H9 (cell line): ENCODE results near the gene MSI2. TPM values are rescaled to one million over a fixed set of nuclear protein-coding genes. Genes with fewer than 3 reads are reported as not detected.
A peak's percentile ranks its signal among the peaks of the same experiment; 100 is the strongest.

Experiments used
- DNase-seq: peaks from one replicate; pipeline ENCODE4 v3.0.0-alpha.2; 2017
- H2AFZ ChIP-seq: one replicate; pipeline ENCODE4 v1.6.1; 2013; ENCODE audit warnings: mild to moderate bottlenecking, low read length, control low read depth, moderate library complexity
- H2AK5ac ChIP-seq: 2 replicates; pipeline ENCODE4 v1.6.1; 2013; ENCODE audit warnings: low read length, control low read depth, mixed read lengths; ENCODE audit not compliant: insufficient read length
- H2BK120ac ChIP-seq: one replicate; pipeline ENCODE4 v1.6.1; 2013; ENCODE audit warnings: low read depth, mild to moderate bottlenecking, low read length, control low read depth, inconsistent platforms; ENCODE audit not compliant: poor library complexity, severe bottlenecking
- H2BK12ac ChIP-seq: 2 replicates; pipeline ENCODE4 v1.6.1; 2013; ENCODE audit warnings: low read length, control low read depth, mixed read lengths, low read depth; ENCODE audit not compliant: insufficient read length
- H2BK15ac ChIP-seq: 2 replicates; pipeline ENCODE4 v1.6.1; 2013; ENCODE audit warnings: low read depth, low read length, control low read depth
- H2BK20ac ChIP-seq: one replicate; pipeline ENCODE4 v1.6.1; 2013; ENCODE audit warnings: low read depth, mild to moderate bottlenecking, low read length, control low read depth, inconsistent platforms; ENCODE audit not compliant: poor library complexity, severe bottlenecking
- H2BK5ac ChIP-seq: 2 replicates; pipeline ENCODE4 v1.6.1; 2013; ENCODE audit warnings: low read length, control low read depth, mixed read lengths; ENCODE audit not compliant: insufficient read length
- H3K14ac ChIP-seq: 2 replicates; pipeline ENCODE4 v1.6.1; 2013; ENCODE audit warnings: low read length, control low read depth; ENCODE audit not compliant: insufficient read depth
- H3K18ac ChIP-seq: 2 replicates; pipeline ENCODE4 v1.6.1; 2013; ENCODE audit warnings: low read depth, mild to moderate bottlenecking, mixed read lengths, low read length, control low read depth; ENCODE audit not compliant: insufficient read length
- H3K23ac ChIP-seq: 2 replicates; pipeline ENCODE4 v1.6.1; 2013; ENCODE audit warnings: low read length, control low read depth, mixed read lengths, low read depth; ENCODE audit not compliant: insufficient read length
- H3K23me2 ChIP-seq: 2 replicates; pipeline ENCODE4 v1.6.1; 2013; ENCODE audit warnings: low read depth, mild to moderate bottlenecking, mixed read lengths, low read length, control low read depth; ENCODE audit not compliant: insufficient read length, poor library complexity, severe bottlenecking
- H3K27ac ChIP-seq: 2 replicates; pipeline ENCODE4 v1.5.1; 2013; ENCODE audit warnings: low read length, control low read depth, mixed read lengths, low read depth; ENCODE audit not compliant: insufficient read length
- H3K27me3 ChIP-seq: 2 replicates; pipeline ENCODE4 v1.6.1; 2013; ENCODE audit warnings: low read length, control low read depth, inconsistent platforms; ENCODE audit not compliant: insufficient read depth
- H3K4ac ChIP-seq: 2 replicates; pipeline ENCODE4 v1.6.1; 2013; ENCODE audit warnings: low read depth, mild to moderate bottlenecking, control low read depth, inconsistent platforms, low read length, moderate library complexity
- H3K4me1 ChIP-seq: 2 replicates; pipeline ENCODE4 v1.6.1; 2013; ENCODE audit warnings: low read length, control low read depth, inconsistent platforms; ENCODE audit not compliant: insufficient read depth
- H3K4me2 ChIP-seq: 2 replicates; pipeline ENCODE4 v1.6.1; 2013; ENCODE audit warnings: low read length, control low read depth, mixed read lengths; ENCODE audit not compliant: insufficient read length, insufficient read depth
- H3K56ac ChIP-seq: 2 replicates; pipeline ENCODE4 v1.6.1; 2013; ENCODE audit warnings: low read depth, mild to moderate bottlenecking, mixed read lengths, low read length, control low read depth; ENCODE audit not compliant: insufficient read length
- H3K79me1 ChIP-seq: 2 replicates; pipeline ENCODE4 v1.6.1; 2013; ENCODE audit warnings: low read depth, mild to moderate bottlenecking, moderate library complexity, low read length, control low read depth, inconsistent platforms; ENCODE audit not compliant: insufficient read depth, poor library complexity, severe bottlenecking
- H3K79me2 ChIP-seq: 2 replicates; pipeline ENCODE4 v1.6.1; 2013; ENCODE audit warnings: low read length, control low read depth, inconsistent platforms; ENCODE audit not compliant: insufficient read depth
- H3K9ac ChIP-seq: 2 replicates; pipeline ENCODE4 v1.6.1; 2013; ENCODE audit warnings: low read length, control low read depth, mixed read lengths; ENCODE audit not compliant: insufficient read length; ENCODE audit errors: extremely low read depth
- H3K9me3 ChIP-seq: one replicate; pipeline ENCODE4 v1.6.1; 2013; ENCODE audit warnings: low read depth, low read length, inconsistent platforms; ENCODE audit not compliant: control insufficient read depth
- H3T11ph ChIP-seq: one replicate; pipeline ENCODE4 v1.6.1; 2013; ENCODE audit warnings: mild to moderate bottlenecking, low read length, control low read depth, inconsistent platforms
- H4K20me1 ChIP-seq: one replicate; pipeline ENCODE4 v1.6.1; 2013; ENCODE audit not compliant: control insufficient read depth, insufficient read length, insufficient read depth
- H4K5ac ChIP-seq: 2 replicates; pipeline ENCODE4 v1.6.1; 2013; ENCODE audit warnings: low read depth, mild to moderate bottlenecking, mixed read lengths, low read length, control low read depth; ENCODE audit not compliant: insufficient read length
- H4K8ac ChIP-seq: replicated peaks from 2 replicates; pipeline ENCODE4 v1.6.1; 2013; ENCODE audit warnings: low read length, control low read depth, mixed read lengths, low read depth; ENCODE audit not compliant: insufficient read length
- H4K91ac ChIP-seq: 2 replicates; pipeline ENCODE4 v1.6.1; 2013; ENCODE audit warnings: low read depth, mild to moderate bottlenecking, moderate library complexity, mixed read lengths, low read length, control low read depth; ENCODE audit not compliant: insufficient read length
- H3K27ac Mint-ChIP-seq, 3 experiments: 2 replicates in 2 of 3; 3 replicates in 1 of 3; pipeline ENCODE4 v1.8.0; 2020 to 2021; ENCODE audit warnings: mixed read lengths in 3 of 3, mild to moderate bottlenecking in 1 of 3, moderate library complexity in 1 of 3
- H3K27me3 Mint-ChIP-seq: 2 replicates; pipeline ENCODE4 v1.8.0; 2021; ENCODE audit warnings: low read depth, mild to moderate bottlenecking, moderate library complexity, mixed read lengths
- H3K36me3 Mint-ChIP-seq, 3 experiments: 2 replicates in 2 of 3; 3 replicates in 1 of 3; pipeline ENCODE4 v1.8.0; 2020 to 2021; ENCODE audit warnings: low read depth in 3 of 3, mixed read lengths in 3 of 3; ENCODE audit not compliant: insufficient read depth in 1 of 3
- H3K4me1 Mint-ChIP-seq, 2 experiments: 2 replicates each; pipeline ENCODE4 v1.8.0; 2020; ENCODE audit warnings: mixed read lengths in 2 of 2
- H3K4me3 Mint-ChIP-seq, 2 experiments: 2 replicates in 1 of 2; 3 replicates in 1 of 2; pipeline ENCODE4 v1.8.0; 2020 to 2021; ENCODE audit warnings: mild to moderate bottlenecking in 2 of 2, mixed read lengths in 2 of 2, moderate library complexity in 1 of 2
- H3K9me3 Mint-ChIP-seq, 2 experiments: 2 replicates in 1 of 2; 3 replicates in 1 of 2; pipeline ENCODE4 v1.8.0; 2020; ENCODE audit warnings: mild to moderate bottlenecking in 2 of 2, mixed read lengths in 2 of 2, moderate library complexity in 1 of 2
- CTCF ChIP-seq: fragments of 200-600 bp; sonication (generic); conservative IDR thresholded peaks from 3 replicates; pipeline ENCODE4 v1.8.0; 2021; ENCODE audit warnings: antibody characterized with exemption, mild to moderate bottlenecking
- WGBS: extraction: QIAGEN DNeasy Blood & Tissue Kit; methylation state at CpG from one replicate; pipeline ENCODE4 v1.1.7; 2013; ENCODE audit warnings: missing lambda C conversion rate, low lambda C conversion rate, mixed read lengths; ENCODE audit not compliant: insufficient read length; ENCODE audit errors: extremely low coverage; 5-methylcytosine and 5-hydroxymethylcytosine counted together
- total RNA-seq: library from RNA; stranded (reverse); gene quantifications from 2 replicates; pipeline ENCODE4 v1.2.1, GENCODE V29; 2021

MSI2 gene
- total RNA-seq, 1 experiment from 2014 or later: 98.5 TPM

- H4K20me1 ChIP-seq: no peaks in the 10 kb centered on the region
- H2BK120ac ChIP-seq: no peak overlapping the region
- no peak overlapping the region for H2BK12ac ChIP-seq
- Mint-ChIP-seq H3K27me3 (no peaks in the 10 kb centered on the region), H3K9me3 (no peaks in the 10 kb centered on the region), H3K36me3 (peaks cover 3 to 7% (median 5%) of the 10 kb centered on the region in 3 experiments; a peak in 4 of 7 replicates), H3K4me3 (no peak overlapping the region), H3K27ac (peak overlapping the region in 1 of 3 experiments; percentile 76; a peak in 2 of 7 replicates), H3K4me1 (peaks cover 32 to 42% of the 10 kb centered on the region in 2 experiments)
- H2AK5ac ChIP-seq: no peak overlapping the region
- no peaks in the 10 kb centered on the region for H3K23me2 ChIP-seq
- no peaks in the 10 kb centered on the region; the same call in 1 of the 2 replicates for H3K27me3 ChIP-seq
- H3K79me1 ChIP-seq: no peaks in the 10 kb centered on the region
- H3K4me1 ChIP-seq: no peaks in the 10 kb centered on the region; the same call in 1 of the 2 replicates
- H3K56ac ChIP-seq: no peak overlapping the region
- H2BK5ac ChIP-seq: no peak overlapping the region
- no peak overlapping the region for H3T11ph ChIP-seq
- no peak overlapping the region for H2BK20ac ChIP-seq
- no peak overlapping the region for H3K18ac ChIP-seq
- no CpG with 5 or more reads among the region's 9 CpGs for WGBS
- no peak overlapping the region for H4K8ac ChIP-seq
- H4K91ac ChIP-seq: no peak overlapping the region
- no peak overlapping the region for H3K14ac ChIP-seq
- no peak overlapping the region for H3K23ac ChIP-seq
- no peaks in the 10 kb centered on the region for H3K79me2 ChIP-seq
- no peak overlapping the region for H2BK15ac ChIP-seq
- no peak overlapping the region for H3K4ac ChIP-seq
- H3K9ac ChIP-seq: no peak overlapping the region
- no peaks in the 10 kb centered on the region for H3K9me3 ChIP-seq
- DNase-seq: no peak
- no peak overlapping the region for H4K5ac ChIP-seq
- H2AFZ ChIP-seq: no peak overlapping the region
- H3K27ac ChIP-seq: no peak overlapping the region
- no peak for TF ChIP-seq CTCF
- no peak overlapping the region for H3K4me2 ChIP-seq
Observed at GRCh38 chr17:57458718-57459285, 202.5 kb downstream of the MSI2 start.
